Thyroid gland (tissue), 4 donors: Measurements from ENCODE around the gene GIT2. TPM values are rescaled to one million over a fixed set of nuclear protein-coding genes. Genes with fewer than 3 reads are reported as not detected.
A peak's percentile ranks its signal among the peaks of the same experiment; 100 is the strongest.

ENCODE experiments used
- DNase-seq, 2 donors: peaks; one replicate each; pipeline ENCODE4 v3.0.0-alpha.2; 2019
- H3K27ac ChIP-seq, 3 donors: fragments of 200-600 bp; sonication (generic); 1 replicate in 2 of 3; 2 replicates in 1 of 3; pipeline ENCODE4 v1.5.1; 2016 to 2019; ENCODE audit warnings: mild to moderate bottlenecking in 1 of 3, moderate library complexity in 1 of 3
- H3K27me3 ChIP-seq: fragments of 200-600 bp; sonication (generic); one replicate; pipeline ENCODE4 v1.5.1; 2019
- H3K36me3 ChIP-seq, 2 donors: fragments of 200-600 bp; sonication (generic); one replicate each; pipeline ENCODE4 v1.5.1; 2016 to 2019
- H3K4me1 ChIP-seq, 2 donors: fragments of 200-600 bp; sonication (generic); one replicate each; pipeline ENCODE4 v1.5.1; 2017 to 2019
- H3K4me3 ChIP-seq, 3 donors: fragments of 200-600 bp; sonication (generic); replicated peaks in 1 of 3; 1 replicate in 2 of 3; 2 replicates in 1 of 3; pipeline ENCODE4 v1.5.1; 2016; ENCODE audit warnings: mild to moderate bottlenecking in 1 of 3
- H3K9me3 ChIP-seq: fragments of 200-600 bp; sonication (generic); one replicate; pipeline ENCODE4 v1.5.1; 2017
- CTCF ChIP-seq, 6 experiments: fragments of 200-600 bp in 3 of 6; fragments of 450-650 bp in 3 of 6; sonication (generic) in 3 of 6; IDR thresholded peaks; one replicate each; pipeline ENCODE4 v1.5.1; 2016 to 2019; ENCODE audit warnings: antibody characterized with exemption in 6 of 6, mild to moderate bottlenecking in 2 of 6, inconsistent platforms in 1 of 6, moderate library complexity in 1 of 6
- POLR2A ChIP-seq, 2 donors: fragments of 450-650 bp; IDR thresholded peaks; one replicate each; pipeline ENCODE4 v1.6.1; 2017; ENCODE audit warnings: antibody characterized with exemption in 2 of 2, mild to moderate bottlenecking in 2 of 2, moderate library complexity in 1 of 2
- WGBS, 2 donors: methylation state at CpG; one replicate each; pipeline ENCODE4 v1.1.5; 2017; 5-methylcytosine and 5-hydroxymethylcytosine counted together
- intact Hi-C: fragments of 100-400 bp; cut with DNase I; formaldehyde crosslinking; loops from one replicate; pipeline ENCODE4 v1.15.1; 2023
- total RNA-seq, 4 donors: library from RNA; depleted of rRNA; stranded (reverse); fragments of >200 nt; gene quantifications; one replicate each; pipeline ENCODE4 v1.2.3, GENCODE V29; 2016

The GIT2 gene
- total RNA-seq, 4 donors from 2014 or later: 54.4 to 69.4 (median 60.1) TPM

- no peak for DNase-seq
- H3K9me3 ChIP-seq: no peaks in the 10 kb centered on the region
- H3K4me3 ChIP-seq: no peak overlapping the region
- 75 to 87% methylated on average over 2 of the region's 2 CpGs for WGBS, 2 donors
- peaks cover 20 to 26% of the 10 kb centered on the region in 2 donors for H3K36me3 ChIP-seq
- intact Hi-C loops: no loop called here
- H3K4me1 ChIP-seq: peaks cover 8 to 9% of the 10 kb centered on the region in 2 donors
- TF ChIP-seq POLR2A (IDR thresholded peaks at IDR 0.05) (no peak), CTCF (IDR thresholded peaks at IDR 0.05) (no peak)
- no peak overlapping the region for H3K27ac ChIP-seq
- no peaks in the 10 kb centered on the region for H3K27me3 ChIP-seq
Observed at GRCh38 chr12:109968032-109968420, 28.1 kb downstream of the GIT2 start.

GRCh38 chr12:109967383-109968031, 28.7 kb downstream of the GIT2 start:
- Histone ChIP-seq H3K4me3 (no peak overlapping the region), H3K27me3 (no peaks in the 10 kb centered on the region), H3K4me1 (peaks cover 8 to 9% of the 10 kb centered on the region in 2 donors), H3K9me3 (no peaks in the 10 kb centered on the region), H3K27ac (no peak overlapping the region), H3K36me3 (peaks cover 19 to 21% of the 10 kb centered on the region in 2 donors)
- DNase-seq: no peak
- intact Hi-C loops: no loop called here
- TF ChIP-seq POLR2A (IDR thresholded peaks at IDR 0.05) (no peak), CTCF (IDR thresholded peaks at IDR 0.05) (no peak)
- 81 to 83% methylated on average over 8 of the region's 8 CpGs for WGBS, 2 donors

- Histone ChIP-seq H3K27me3 (no peaks in the 10 kb centered on the region), H3K4me1 (peaks cover 8 to 9% of the 10 kb centered on the region in 2 donors), H3K36me3 (peaks cover 18 to 25% of the 10 kb centered on the region in 2 donors), H3K27ac (no peak overlapping the region), H3K9me3 (no peaks in the 10 kb centered on the region), H3K4me3 (no peak overlapping the region)
- DNase-seq: no peak
- no peak for TF ChIP-seq POLR2A (IDR thresholded peaks at IDR 0.05)
- TF ChIP-seq CTCF (IDR thresholded peaks at IDR 0.05): no peak
- 96% methylated on average over 4 of the region's 4 CpGs for WGBS, 2 donors
- intact Hi-C loops: no loop called here
Observed at GRCh38 chr12:109966546-109966945, 29.6 kb downstream of the GIT2 start.

GRCh38 chr12:109963743-109964429, 32.3 kb downstream of the GIT2 start:
- peak overlapping the region in 2 of 3 donors; percentile 7 to 15 for H3K27ac ChIP-seq
- WGBS, 2 donors: 66 to 69% methylated on average over 4 of the region's 4 CpGs
- peaks cover 19 to 27% of the 10 kb centered on the region in 2 donors for H3K36me3 ChIP-seq

More at GRCh38 chr12:109963743-109964429, 32.3 kb downstream of the GIT2 start:
- Histone ChIP-seq H3K4me1 (peaks cover 8 to 9% of the 10 kb centered on the region in 2 donors), H3K27me3 (no peaks in the 10 kb centered on the region), H3K9me3 (no peaks in the 10 kb centered on the region), H3K4me3 (no peak overlapping the region)
- intact Hi-C loops: no loop called here
- TF ChIP-seq POLR2A (IDR thresholded peaks at IDR 0.05) (no peak), CTCF (IDR thresholded peaks at IDR 0.05) (no peak)
- no peak for DNase-seq
